GM12874 (cell line): ENCODE data around the gene SLC35F4.

Source experiments
- CTCF ChIP-seq: IDR thresholded peaks from 2 replicates; pipeline ENCODE4 v1.5.1; 2011; ENCODE audit warnings: low read depth, mild to moderate bottlenecking, control low read depth, low read length, moderate library complexity; ENCODE audit not compliant: insufficient read depth

SLC35F4 gene

DNA sequence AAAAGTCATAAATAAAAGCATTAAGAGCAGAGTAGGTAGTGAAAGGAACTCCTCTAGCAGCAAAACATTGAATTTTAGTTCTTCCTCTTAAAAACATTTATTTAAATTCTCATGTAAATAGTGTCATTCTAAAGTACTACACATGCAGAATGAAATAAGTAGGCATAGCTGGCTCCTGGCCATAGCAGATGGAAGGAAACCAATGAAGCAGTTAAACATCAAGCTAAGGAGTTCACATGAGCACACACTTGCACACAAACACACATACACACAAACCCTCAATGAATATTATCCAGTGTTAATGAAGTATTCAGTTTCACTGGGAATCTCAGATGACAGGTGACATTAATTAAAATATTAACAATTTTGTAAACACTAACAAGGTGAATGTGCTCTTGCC is 69.3 kb downstream of the SLC35F4 start:
- TF ChIP-seq CTCF, result no peak

DNA sequence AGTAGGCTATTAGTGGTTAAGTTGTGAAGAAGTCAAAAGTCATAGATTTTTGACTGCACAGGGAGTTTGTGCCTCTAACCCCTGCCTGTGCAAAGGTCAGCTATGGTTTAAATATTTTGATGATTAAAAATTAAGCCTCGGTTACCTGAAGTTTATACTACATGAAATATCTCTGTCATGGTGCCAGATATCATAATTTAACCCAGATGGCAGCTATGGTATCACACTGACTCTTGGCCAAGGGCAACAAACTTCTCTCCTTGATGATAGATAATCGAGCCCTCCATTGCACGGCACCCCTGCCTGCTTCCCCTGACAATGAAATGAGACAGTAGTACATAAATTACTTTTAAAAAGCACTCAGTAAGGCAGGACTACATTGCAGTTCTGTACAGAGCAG is 80.8 kb downstream of the SLC35F4 start:
- TF ChIP-seq CTCF, result no peak

DNA sequence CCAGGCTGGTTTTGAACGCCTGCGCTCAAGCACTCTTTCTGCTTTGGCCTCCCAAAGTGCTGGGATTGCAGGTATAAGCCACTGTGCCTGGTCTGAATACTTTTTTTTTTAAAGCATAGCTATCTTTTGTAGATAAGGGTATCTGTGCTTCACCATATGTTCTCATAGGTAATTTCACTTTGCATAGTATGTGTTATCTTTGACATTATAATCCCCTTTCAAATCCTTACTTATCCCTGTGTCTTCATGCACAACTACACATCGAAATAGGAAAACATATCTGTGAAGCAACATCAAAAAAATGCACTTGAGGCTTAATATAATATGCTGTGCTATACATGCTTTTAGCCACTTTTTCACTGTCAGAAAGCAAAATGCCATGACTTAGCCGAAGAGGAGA is 94.1 kb downstream of the SLC35F4 start:
- TF ChIP-seq CTCF, result no peak

DNA sequence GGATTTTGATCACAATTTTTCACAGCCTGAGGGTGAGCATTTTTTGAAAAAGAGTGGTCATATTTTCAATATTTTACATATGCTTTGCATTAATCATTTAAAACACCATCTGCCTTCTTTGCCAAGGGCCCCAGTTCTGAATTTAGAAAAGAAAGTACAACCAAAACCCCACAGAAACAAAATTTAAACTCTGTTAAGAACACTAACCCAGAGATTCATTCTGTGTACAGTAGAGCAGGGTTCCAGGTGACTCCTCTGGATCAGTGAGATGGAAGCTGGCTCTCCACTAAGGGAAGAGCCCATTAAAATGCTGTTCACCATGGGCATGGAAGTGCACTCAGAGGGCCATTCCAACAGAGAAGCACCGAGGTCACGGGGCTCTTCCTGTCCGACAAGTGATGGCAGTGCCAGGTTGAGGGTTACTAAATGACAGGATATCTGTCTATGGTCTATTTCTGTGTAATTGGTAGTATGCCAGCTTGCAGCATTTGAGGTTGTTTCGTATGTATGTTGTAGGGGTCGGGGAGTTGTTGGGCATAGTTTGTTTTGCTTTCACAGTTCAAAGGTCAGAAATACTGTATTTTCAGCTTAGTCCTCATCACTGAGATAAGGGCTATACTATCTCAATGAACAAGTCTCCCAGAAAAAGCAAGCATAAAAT is 95.9 kb downstream of the SLC35F4 start:
- TF ChIP-seq CTCF, result no peak

- TF ChIP-seq CTCF, result no peak
Measured at GRCh38 chr14:57761800-57762199, 104.1 kb downstream of the SLC35F4 start.

DNA sequence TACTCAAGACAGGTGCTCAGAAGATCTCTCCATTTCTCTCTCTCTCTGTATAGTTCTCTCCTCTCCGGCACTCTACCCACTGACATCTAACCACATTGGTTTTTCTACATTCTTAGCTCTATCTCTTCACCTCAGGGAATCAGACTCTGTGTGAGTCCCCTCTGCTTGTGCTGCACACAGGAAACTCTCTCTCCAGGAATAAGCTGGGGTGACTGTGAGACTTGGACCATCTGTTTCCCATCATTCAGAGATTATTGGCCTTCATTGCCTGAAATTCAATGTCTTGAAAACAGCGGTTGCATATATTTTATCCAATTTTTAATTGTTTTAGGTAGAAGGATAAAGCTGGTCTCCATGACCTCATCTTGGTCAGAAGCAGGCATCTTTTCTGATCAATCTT is 105.0 kb downstream of the SLC35F4 start:
- no peak for TF ChIP-seq CTCF

DNA sequence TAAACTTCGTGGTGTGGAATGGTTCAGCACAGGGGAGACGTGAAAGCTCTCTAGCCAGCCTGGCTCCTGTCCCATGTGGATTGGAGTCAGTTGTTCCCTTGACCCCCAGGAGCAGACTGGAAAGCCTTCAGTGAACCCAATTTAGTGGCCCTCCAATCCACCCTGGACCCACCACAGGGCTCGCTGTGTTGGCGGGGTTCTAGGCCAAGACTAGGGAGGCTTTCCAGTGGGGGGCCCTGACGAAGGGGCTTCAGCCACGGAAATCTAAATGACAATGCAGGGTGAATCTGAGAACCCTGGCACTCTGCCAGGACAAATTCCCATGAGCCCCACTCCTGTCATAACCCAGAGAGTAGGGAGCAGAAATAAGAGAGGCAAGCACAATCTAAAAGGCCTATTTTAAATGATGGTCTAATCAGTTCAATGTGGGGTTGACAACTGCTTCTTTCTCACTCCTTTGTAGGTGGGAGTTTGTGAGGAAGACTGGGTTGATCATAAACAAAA is 110.8 kb downstream of the SLC35F4 start:
- no peak for TF ChIP-seq CTCF

- TF ChIP-seq CTCF, result no peak
Measured at GRCh38 chr14:57754527-57754926, 111.4 kb downstream of the SLC35F4 start.
